ENCODE data around the gene METTL8.
"Not testable (repeated sequence)": the region's sequence is repeated elsewhere in the genome, so short reads cannot be mapped to it uniquely, and the experiment has no call there.

The METTL8 gene

DNA sequence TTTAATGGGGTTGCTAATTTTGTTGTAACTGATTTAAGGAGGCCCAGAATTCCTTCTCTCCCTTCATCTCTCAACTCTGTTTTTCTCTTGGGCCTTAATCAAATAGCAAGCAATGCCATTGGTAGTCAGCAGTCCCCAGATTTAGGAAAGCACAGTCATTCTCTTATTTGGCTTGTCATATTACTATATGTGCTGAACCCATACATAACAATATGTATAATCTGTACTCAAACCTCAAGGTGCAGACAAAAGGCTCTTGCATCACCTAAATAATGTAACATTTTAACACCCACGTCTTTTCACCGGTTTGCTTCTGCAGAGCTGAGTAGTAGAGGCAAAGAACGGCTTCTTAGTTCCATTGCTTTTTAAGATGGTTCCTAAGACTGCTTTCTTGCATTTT, 33.4 kb downstream of the METTL8 start:
- DNase-seq = no peak

- no peak for DNase-seq
These were observed 34.5 kb downstream of the METTL8 start for GRCh38 chr2:171399292-171399691.

GRCh38 chr2:171394164-171394740, 39.5 kb downstream of the METTL8 start:
- no peak for DNase-seq

DNA sequence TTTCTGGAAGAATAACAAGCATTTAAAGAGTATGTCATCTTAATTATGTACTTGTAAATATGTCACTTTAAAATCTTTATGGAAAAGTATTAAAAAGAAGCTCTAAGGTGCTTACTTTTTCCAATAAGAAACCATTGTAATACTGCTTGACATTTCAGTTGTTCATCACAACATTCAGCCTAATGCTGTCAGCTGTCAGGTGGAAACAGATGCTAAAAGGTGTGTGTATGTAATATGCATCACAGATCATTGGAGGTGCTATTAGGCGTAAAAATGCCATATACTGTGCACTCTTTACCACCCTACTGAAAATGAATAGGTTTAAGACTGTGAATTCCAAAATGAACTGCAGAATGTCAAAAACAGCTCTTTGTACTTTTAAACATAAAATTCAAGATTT, 40.3 kb downstream of the METTL8 start:
- DNase-seq = no peak

DNA sequence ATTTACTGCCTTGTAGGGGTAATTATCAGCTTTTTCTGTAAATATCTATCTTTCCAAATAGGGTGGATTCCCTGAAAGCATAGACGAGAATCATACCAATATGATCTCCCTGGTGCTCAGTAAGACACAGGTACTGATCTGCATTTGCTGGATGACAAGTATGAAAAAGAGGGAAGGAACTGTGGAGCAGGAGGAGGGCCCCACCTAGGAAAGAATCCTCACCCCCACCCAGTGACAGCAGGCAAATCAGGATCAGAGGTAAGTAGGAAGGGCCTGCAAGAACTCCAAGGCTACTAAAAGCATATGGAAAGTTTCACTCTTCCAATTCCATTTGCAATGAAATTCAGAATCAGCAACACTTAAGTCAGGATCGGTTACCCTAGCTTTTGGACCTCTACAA, 42.3 kb downstream of the METTL8 start:
- no peak for DNase-seq

DNA sequence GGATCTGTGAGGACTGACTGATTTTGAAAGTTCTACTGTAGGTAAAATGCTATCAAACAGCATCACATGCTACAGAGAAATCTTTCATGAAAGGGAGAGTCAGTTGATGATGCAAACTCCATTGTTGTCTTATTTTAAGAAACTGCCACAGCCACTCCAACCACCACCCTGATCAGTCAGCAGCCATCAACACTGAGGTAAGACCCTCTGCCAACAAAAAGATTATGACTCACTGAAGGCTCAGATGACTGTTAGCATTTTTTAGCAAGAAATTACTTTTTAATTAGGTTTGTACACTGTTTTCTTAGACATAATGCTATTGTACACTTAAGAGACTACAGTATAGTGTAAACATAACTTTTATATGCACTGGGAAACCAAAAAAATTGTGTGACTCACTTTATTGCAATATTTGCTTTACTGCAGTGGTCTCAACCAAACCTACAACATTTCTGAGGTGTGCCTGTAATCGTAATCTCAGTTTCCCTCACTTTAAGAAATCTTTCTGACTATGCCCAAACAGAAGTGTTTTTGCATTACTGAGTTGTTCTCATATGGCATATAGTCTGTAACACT, 42.8 kb downstream of the METTL8 start:
- peak; percentile 87 for DNase-seq

GRCh38 chr2:171389780-171390179, 44.0 kb downstream of the METTL8 start:
- DNase-seq = no peak

GRCh38 chr2:171389325-171389724, 44.5 kb downstream of the METTL8 start:
- no peak for DNase-seq

DNA sequence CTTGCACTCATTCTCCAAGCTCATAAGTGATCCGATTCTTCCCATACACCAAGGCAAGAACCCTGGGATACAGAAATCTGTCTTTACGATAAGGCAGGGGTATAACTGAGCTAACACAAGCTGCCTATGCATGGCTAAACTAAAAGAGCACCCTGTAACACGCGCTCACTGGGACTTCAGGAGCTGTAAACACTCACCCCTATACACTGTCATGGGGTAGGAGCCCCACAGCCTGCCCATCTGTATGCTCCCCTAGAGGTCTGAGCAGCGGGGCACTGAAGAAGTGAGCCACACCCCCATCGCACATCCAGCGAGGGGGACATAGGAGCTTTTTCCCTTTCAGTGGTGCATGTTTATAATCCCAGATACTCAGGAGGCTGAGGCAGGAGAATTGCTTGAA, 46.7 kb downstream of the METTL8 start:
- no peak for DNase-seq

GRCh38 chr2:171386627-171387026, 47.2 kb downstream of the METTL8 start:
- no peak for DNase-seq

GRCh38 chr2:171383134-171383533, 50.7 kb downstream of the METTL8 start:
- no peak for DNase-seq

- DNase-seq = not testable (repeated sequence)
These were observed 51.6 kb downstream of the METTL8 start for GRCh38 chr2:171382175-171382574.

GRCh38 chr2:171377852-171378251, 55.9 kb downstream of the METTL8 start:
- not testable (repeated sequence) for DNase-seq

GRCh38 chr2:171367692-171368091, 66.1 kb downstream of the METTL8 start:
- no peak for DNase-seq

- no peak for DNase-seq
These were observed 68.0 kb downstream of the METTL8 start for GRCh38 chr2:171365778-171366177.

DNA sequence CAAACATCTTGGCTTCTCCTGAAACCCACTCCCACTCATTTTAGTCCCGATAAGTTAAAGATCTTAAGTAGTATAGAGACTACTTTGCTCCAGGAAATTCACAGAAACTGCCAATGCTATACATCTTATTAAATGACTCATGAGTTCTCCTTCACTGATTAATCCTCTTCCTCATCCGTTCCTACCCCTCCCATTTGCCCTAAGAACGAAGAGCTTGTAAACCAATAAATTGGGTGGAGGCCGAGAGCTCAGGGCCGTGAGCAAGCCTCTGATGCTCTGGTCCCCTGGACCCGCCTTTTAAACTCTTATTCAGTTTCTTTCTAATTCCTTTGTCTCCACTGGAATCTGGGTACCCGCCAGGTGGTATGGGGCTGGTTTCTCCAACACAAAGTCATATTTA, 68.6 kb downstream of the METTL8 start:
- no peak for DNase-seq

- no peak for DNase-seq
These were observed 71.4 kb downstream of the METTL8 start for GRCh38 chr2:171362396-171362795.

DNA sequence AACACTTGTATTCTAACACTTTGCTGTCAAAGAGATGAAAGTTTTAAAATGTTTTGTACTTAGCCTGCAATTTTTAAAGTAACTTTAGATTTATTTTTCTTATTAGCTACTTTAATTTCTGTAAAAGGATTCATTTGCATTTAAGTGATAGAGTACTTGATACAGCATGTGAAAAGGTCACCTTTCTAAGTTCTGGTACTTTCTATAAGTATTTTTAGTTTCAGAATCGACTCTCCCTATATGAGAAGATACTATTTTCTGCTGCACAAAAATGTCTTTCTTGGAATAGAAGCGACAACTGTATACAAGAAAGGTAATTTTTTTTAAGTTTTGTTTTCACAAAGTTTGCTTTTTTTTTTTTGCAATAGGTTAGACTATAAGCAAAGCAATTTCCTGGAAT, 72.9 kb downstream of the METTL8 start:
- DNase-seq = no peak

GRCh38 chr2:171353746-171354145, 80.0 kb downstream of the METTL8 start:
- not testable (repeated sequence) for DNase-seq

DNA sequence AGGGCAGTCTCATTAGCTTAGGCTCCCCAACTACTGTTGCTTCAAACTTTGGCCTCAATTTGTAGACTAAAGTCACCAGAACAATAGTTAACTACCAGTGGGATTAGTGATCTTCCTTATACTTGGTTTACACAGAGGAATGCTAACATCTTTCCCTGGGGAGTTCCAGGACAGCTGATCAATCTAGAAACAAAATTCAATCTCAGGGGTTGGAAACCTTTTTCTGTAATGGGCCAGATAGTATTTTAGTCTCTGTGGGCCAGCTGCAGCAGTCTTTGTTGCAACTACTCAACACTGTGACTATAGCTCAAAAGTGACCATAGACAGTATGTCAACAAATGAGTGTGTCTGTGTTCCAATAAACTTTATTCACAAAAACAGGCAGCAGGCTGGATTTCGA, 85.7 kb downstream of the METTL8 start:
- DNase-seq = no peak

DNA sequence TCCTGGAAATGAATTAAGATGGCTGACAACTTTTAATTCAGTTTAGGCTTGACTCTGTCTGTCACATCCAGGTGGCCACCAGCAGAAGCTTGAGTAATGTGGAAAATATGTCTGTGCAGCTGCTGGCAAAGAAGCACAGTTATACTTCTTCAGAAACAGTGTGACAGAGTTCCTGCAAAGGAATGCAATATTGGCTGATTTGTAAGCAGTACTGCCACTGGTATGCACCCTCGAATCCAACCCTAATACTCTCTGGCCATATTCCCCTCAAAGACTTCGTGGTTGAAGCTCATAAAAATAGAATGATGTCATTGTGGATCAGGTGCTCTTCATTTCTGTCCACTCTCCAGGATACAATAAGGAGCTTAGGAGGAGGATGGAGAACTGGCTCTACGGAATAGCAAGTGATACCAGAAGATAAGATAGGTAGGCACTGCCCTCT, 86.2 kb downstream of the METTL8 start:
- DNase-seq = peak; percentile 38

- peak; percentile 54 for DNase-seq
These were observed 86.8 kb downstream of the METTL8 start for GRCh38 chr2:171346723-171347557.

- no peak for DNase-seq
These were observed 87.6 kb downstream of the METTL8 start for GRCh38 chr2:171345971-171346722.

Data from activated CD4-positive, alpha-beta T cell treated with anti-CD3 and anti-CD28 coated beads, Interleukin-10, Interleukin-2, amounts not matched to agents 100 ng/mL and 50 ng/mL, durations not matched to agents 16 hours and 8 hours (primary cell).